HCT116 (cell line): ENCODE results near the gene SLC6A18. TPM values are rescaled to one million over a fixed set of nuclear protein-coding genes. Genes with fewer than 3 reads are reported as not detected.

ENCODE experiments used
- ATAC-seq: fragments of 200-7000 bp; cut with Tn5 transposase; 2 replicates; pipeline ENCODE4 v1.9.1; 2020; ENCODE audit warnings: mild to moderate bottlenecking, moderate library complexity
- BruUV-seq: library from RNA; stranded (reverse); fragments of 400-500 nt; replicated peaks from 2 replicates; lab custom pipeline; 2021; lab: Mats Ljungman, UMichigan
- CTCF ChIA-PET: fragments of 300-600 bp; sonication (Branson Sonifier 250); formaldehyde crosslinking; loops from one replicate; lab custom pipeline; 2021; ENCODE audit warnings: antibody characterized with exemption; lab: Charles Lee
- POLR2A ChIA-PET: fragments of 300-600, 350-600 bp; sonication (Branson Sonifier 250); formaldehyde crosslinking; loops from one replicate; lab custom pipeline; 2021; ENCODE audit warnings: antibody characterized with exemption; lab: Charles Lee
- RAD21 ChIA-PET, 2 experiments: fragments of 300-600 bp; sonication (Branson Sonifier 250); formaldehyde crosslinking; loops; one replicate each; lab custom pipeline; 2023; ENCODE audit warnings: low total read pairs in 2 of 2; ENCODE audit not compliant: uncharacterized antibody in 2 of 2, unreplicated experiment in 2 of 2, low non-redundant PET in 1 of 2; lab: Charles Lee
- DNase-seq: peaks from one replicate; pipeline ENCODE4 v3.0.0-alpha.2; 2010; ENCODE audit warnings: low read depth, low spot score
- H2AFZ ChIP-seq: fragments of 200-600 bp; shearing (Covaris generic), sonication (generic); 2 replicates; pipeline ENCODE4 v1.6.1; 2017; ENCODE audit warnings: low read depth, mixed run types, mixed read lengths, antibody characterized with exemption, low read length; ENCODE audit not compliant: poor library complexity, severe bottlenecking
- H3K27ac ChIP-seq: 2 replicates; pipeline ENCODE4 v1.5.1; 2012; ENCODE audit warnings: low read depth, low read length
- H3K27me3 ChIP-seq: fragments of 200-600 bp; sonication (generic); 2 replicates; pipeline ENCODE4 v1.6.1; 2016; ENCODE audit warnings: mixed run types, low read length, mixed read lengths; ENCODE audit not compliant: insufficient read depth
- H3K36me3 ChIP-seq, 2 experiments: fragments of 200-500 bp in 1 of 2; fragments of 200-600 bp in 1 of 2; sonication (Bioruptor generic) in 1 of 2; sonication (generic) in 1 of 2; 2 replicates each; pipeline versions ENCODE4 v1.5.1 to v1.6.1; 2014 to 2016; ENCODE audit warnings: low read length in 2 of 2, inconsistent platforms in 1 of 2, mixed read lengths in 1 of 2, mixed run types in 1 of 2; ENCODE audit not compliant: insufficient read depth in 2 of 2, control insufficient read depth in 1 of 2
- H3K4me1 ChIP-seq, 2 experiments: fragments of 200-600 bp in 1 of 2; sonication (generic) in 1 of 2; 2 replicates each; pipeline versions ENCODE4 v1.5.1 to v1.6.1; 2012 to 2017; ENCODE audit warnings: low read length in 2 of 2, inconsistent platforms in 1 of 2, mild to moderate bottlenecking in 1 of 2, mixed read lengths in 1 of 2, mixed run types in 1 of 2, moderate library complexity in 1 of 2; ENCODE audit not compliant: insufficient read depth in 2 of 2, control insufficient read depth in 1 of 2
- H3K4me2 ChIP-seq: fragments of 200-600 bp; sonication (generic); 2 replicates; pipeline ENCODE4 v1.6.1; 2017; ENCODE audit warnings: mixed run types, low read length, mixed read lengths
- H3K4me3 ChIP-seq, 2 experiments: fragments of 200-600 bp in 1 of 2; sonication (generic) in 1 of 2; replicated peaks in 1 of 2; 2 replicates each; pipeline ENCODE4 v1.5.1; 2011 to 2016; ENCODE audit warnings: low read length in 2 of 2, control low read depth in 1 of 2, low read depth in 1 of 2, mild to moderate bottlenecking in 1 of 2, mixed read lengths in 1 of 2, mixed run types in 1 of 2
- H3K79me2 ChIP-seq: fragments of 200-600 bp; sonication (generic); 2 replicates; pipeline ENCODE4 v1.6.1; 2017; ENCODE audit warnings: mild to moderate bottlenecking, mixed run types, low read length, moderate library complexity, mixed read lengths; ENCODE audit not compliant: insufficient read depth
- H3K9ac ChIP-seq: fragments of 200-600 bp; sonication (generic); 2 replicates; pipeline ENCODE4 v1.6.1; 2016; ENCODE audit warnings: low read length, mixed read lengths
- H3K9me2 ChIP-seq: fragments of 200-600 bp; sonication (generic), shearing (Covaris generic); 2 replicates; pipeline ENCODE4 v1.6.1; 2017; ENCODE audit warnings: mixed run types, mild to moderate bottlenecking, moderate library complexity; ENCODE audit not compliant: insufficient read depth
- H3K9me3 ChIP-seq, 2 experiments: fragments of 200-500 bp in 1 of 2; fragments of 200-600 bp in 1 of 2; sonication (Bioruptor generic) in 1 of 2; sonication (generic) in 1 of 2; 2 replicates each; pipeline ENCODE4 v1.6.1; 2014 to 2017; ENCODE audit warnings: low read length in 2 of 2, mixed read lengths in 2 of 2, inconsistent platforms in 1 of 2, low read depth in 1 of 2, mild to moderate bottlenecking in 1 of 2, mixed run types in 1 of 2, moderate library complexity in 1 of 2; ENCODE audit not compliant: control insufficient read depth in 1 of 2, insufficient read depth in 1 of 2
- H4K20me1 ChIP-seq: fragments of 200-600 bp; sonication (generic), shearing (Covaris generic); 2 replicates; pipeline ENCODE4 v1.6.1; 2017; ENCODE audit warnings: mixed run types, mild to moderate bottlenecking, moderate library complexity; ENCODE audit not compliant: insufficient read depth
- ELF1 ChIP-seq: IDR thresholded peaks from 2 replicates; pipeline ENCODE4 v1.6.1; 2012; ENCODE audit warnings: low read depth, borderline replicate concordance
- EZH2phosphoT487 ChIP-seq: fragments of 200-600 bp; IDR thresholded peaks from 2 replicates; pipeline ENCODE4 v1.6.1; 2018; ENCODE audit warnings: antibody characterized with exemption, borderline replicate concordance
- SIN3A ChIP-seq: IDR thresholded peaks from 2 replicates; pipeline ENCODE4 v1.6.1; 2012; ENCODE audit warnings: low read depth
- TCF7L2 ChIP-seq: IDR thresholded peaks from 2 replicates; pipeline ENCODE4 v1.7.0; 2011; ENCODE audit warnings: borderline replicate concordance, inconsistent platforms; ENCODE audit not compliant: insufficient read depth, insufficient read length; ENCODE audit errors: extremely low read depth
- intact Hi-C: fragments of 100-400 bp; cut with micrococcal nuclease; formaldehyde crosslinking; loops from 2 replicates; pipeline ENCODE4 v1.10.0; 2022
- total RNA-seq: library from RNA; stranded (reverse); gene quantifications from one replicate; pipeline ENCODE4 v1.2.1, GENCODE V29; 2021; ENCODE audit not compliant: unreplicated experiment
- TF ChIP-seq, protein P1 (sequence below), 3 experiments: fragments of 200-600 bp in 1 of 3; sonication (generic) in 1 of 3; IDR thresholded peaks in 2 of 3; conservative IDR thresholded peaks in 1 of 3; 2 replicates each; pipeline ENCODE4 v1.5.1; 2012 to 2017; ENCODE audit warnings: low read depth in 2 of 3, low read length in 2 of 3, antibody characterized with exemption in 1 of 3, borderline replicate concordance in 1 of 3, control low read depth in 1 of 3, mild to moderate bottlenecking in 1 of 3, mixed read lengths in 1 of 3, mixed run types in 1 of 3, moderate library complexity in 1 of 3; ENCODE audit not compliant: insufficient read depth in 1 of 3

SLC6A18 gene
- total RNA-seq, 1 experiment from 2014 or later, result not detected

DNA sequence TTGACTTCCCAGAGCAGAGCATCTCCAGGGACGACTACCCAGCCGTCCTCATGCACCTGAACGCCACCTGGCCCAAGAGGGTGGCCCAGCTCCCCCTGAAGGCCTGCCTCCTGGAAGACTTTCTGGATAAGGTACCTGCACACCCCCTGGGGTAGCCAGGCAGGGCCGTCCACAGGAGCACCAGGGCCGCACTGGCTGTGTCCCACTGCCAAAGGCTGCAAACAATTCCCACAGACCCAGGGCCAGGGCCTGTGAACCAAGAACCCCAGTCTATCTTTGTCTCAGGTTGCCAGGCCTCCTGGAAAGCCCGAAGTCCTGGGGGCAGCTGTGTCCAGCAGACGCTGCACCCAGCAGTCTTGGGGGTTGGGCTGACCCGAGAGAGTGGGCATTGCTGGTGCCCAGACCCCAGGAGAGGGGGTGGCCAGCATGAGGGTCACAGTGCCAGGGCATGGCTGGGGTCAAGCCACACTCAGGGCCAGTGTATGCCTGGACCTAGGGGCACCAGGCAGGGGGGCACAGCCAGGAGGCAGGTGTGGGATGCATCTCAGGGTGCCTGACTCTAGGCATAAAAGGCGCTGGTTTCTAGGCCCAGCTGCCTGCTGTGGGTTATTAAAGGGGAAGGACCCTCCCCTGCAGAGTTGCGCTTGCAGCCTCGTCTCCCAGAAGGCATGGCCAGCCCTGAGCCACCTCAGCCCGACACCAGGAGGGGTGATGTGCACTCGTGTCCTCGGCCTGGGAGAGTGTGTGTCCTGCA, 17.7 kb downstream of the SLC6A18 start:
- no peaks in the 10 kb centered on the region for H3K4me1 ChIP-seq
- ChIA-PET CTCF (no interaction called here), POLR2A (no interaction called here)

More for the DNA sequence above, 17.7 kb downstream of the SLC6A18 start:
- Histone ChIP-seq H3K4me2 (no peak overlapping the region), H2AFZ (no peak overlapping the region), H3K9me2 (no peaks in the 10 kb centered on the region), H3K27ac (no peak overlapping the region), H3K79me2 (no peaks in the 10 kb centered on the region), H3K9ac (no peak overlapping the region), H3K4me3 (no peak overlapping the region), H4K20me1 (no peaks in the 10 kb centered on the region), H3K9me3 (no peaks in the 10 kb centered on the region), H3K36me3 (no peaks in the 10 kb centered on the region), H3K27me3 (no peaks in the 10 kb centered on the region)
- RAD21 ChIA-PET, result no interaction called here
- intact Hi-C loops, result no loop called here
- DNase-seq (no peak), ATAC-seq (no peak)
- no TSS peak for BruUV-seq
- TF ChIP-seq SIN3A (no peak), ELF1 (no peak), EZH2phosphoT487 (no peak), TCF7L2 (no peak)
- TF ChIP-seq, protein P1, sequence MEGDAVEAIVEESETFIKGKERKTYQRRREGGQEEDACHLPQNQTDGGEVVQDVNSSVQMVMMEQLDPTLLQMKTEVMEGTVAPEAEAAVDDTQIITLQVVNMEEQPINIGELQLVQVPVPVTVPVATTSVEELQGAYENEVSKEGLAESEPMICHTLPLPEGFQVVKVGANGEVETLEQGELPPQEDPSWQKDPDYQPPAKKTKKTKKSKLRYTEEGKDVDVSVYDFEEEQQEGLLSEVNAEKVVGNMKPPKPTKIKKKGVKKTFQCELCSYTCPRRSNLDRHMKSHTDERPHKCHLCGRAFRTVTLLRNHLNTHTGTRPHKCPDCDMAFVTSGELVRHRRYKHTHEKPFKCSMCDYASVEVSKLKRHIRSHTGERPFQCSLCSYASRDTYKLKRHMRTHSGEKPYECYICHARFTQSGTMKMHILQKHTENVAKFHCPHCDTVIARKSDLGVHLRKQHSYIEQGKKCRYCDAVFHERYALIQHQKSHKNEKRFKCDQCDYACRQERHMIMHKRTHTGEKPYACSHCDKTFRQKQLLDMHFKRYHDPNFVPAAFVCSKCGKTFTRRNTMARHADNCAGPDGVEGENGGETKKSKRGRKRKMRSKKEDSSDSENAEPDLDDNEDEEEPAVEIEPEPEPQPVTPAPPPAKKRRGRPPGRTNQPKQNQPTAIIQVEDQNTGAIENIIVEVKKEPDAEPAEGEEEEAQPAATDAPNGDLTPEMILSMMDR (IDR thresholded peaks at IDR 0.05 in 2 of 3, conservative IDR thresholded peaks at IDR 0.05 in 1 of 3; ENCODE audit: borderline replicate concordance in 1 of 3, insufficient read depth in 1 of 3, low read depth in 2 of 3, low read length in 2 of 3), result no peak
